ACC112 (cell line): ENCODE results near the gene DLG2.

ENCODE experiments used
- H2AFZ ChIP-seq: fragments of 200-600 bp; sonication (generic); one replicate; pipeline ENCODE4 v1.6.0; 2017; ENCODE audit warnings: antibody characterized with exemption, low read length; ENCODE audit not compliant: unreplicated experiment
- H3K27ac ChIP-seq: fragments of 200-600 bp; sonication (generic); 2 replicates; pipeline ENCODE4 v1.5.1; 2014; ENCODE audit warnings: low read depth, mild to moderate bottlenecking, antibody characterized with exemption, low read length, moderate library complexity
- H3K27me3 ChIP-seq: fragments of 200-600 bp; sonication (generic); 2 replicates; pipeline ENCODE4 v1.6.1; 2014; ENCODE audit warnings: mild to moderate bottlenecking, antibody characterized with exemption, low read length, moderate library complexity, mixed read lengths; ENCODE audit not compliant: insufficient read depth
- H3K36me3 ChIP-seq: fragments of 200-600 bp; sonication (generic); 2 replicates; pipeline ENCODE4 v1.6.1; 2016; ENCODE audit warnings: mild to moderate bottlenecking, antibody characterized with exemption, low read length, moderate library complexity, mixed read lengths; ENCODE audit not compliant: insufficient read depth
- H3K4me1 ChIP-seq: fragments of 200-600 bp; sonication (generic); one replicate; pipeline ENCODE4 v1.6.1; 2016; ENCODE audit warnings: low read length, mixed read lengths; ENCODE audit not compliant: insufficient read depth, unreplicated experiment, control insufficient read depth
- H3K4me3 ChIP-seq: fragments of 200-600 bp; sonication (generic); 2 replicates; pipeline ENCODE4 v1.5.1; 2014; ENCODE audit warnings: mild to moderate bottlenecking, low read depth, low read length
- H3K79me2 ChIP-seq: fragments of 200-600 bp; sonication (generic); one replicate; pipeline ENCODE4 v1.6.0; 2016; ENCODE audit warnings: low read length; ENCODE audit not compliant: control insufficient read depth, unreplicated experiment, insufficient read depth

The DLG2 gene

DNA sequence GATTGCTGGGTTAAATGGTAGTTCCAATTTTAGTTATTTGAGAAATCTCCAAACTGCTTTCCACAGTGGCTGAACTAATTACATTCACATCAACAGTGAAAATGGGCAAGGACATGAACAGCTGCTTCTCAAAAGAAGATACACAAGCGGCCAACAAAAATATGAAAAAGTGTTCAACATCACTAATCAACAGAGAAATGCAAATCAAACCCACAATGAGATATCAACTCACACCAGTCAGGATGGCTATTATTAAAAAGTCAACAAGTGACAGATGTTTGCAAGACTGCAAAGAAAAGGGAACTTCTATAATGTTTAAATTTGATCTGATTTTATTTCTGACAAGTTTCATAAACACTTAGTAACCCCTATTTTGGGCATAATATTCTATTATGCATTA lies 537.5 kb downstream of the DLG2 start:
- no peak overlapping the region for H3K4me3 ChIP-seq
- no peak overlapping the region for H3K27ac ChIP-seq
- H3K36me3 ChIP-seq = no peaks in the 10 kb centered on the region

GRCh38 chr11:85088286-85088685 lies 538.9 kb downstream of the DLG2 start:
- Histone ChIP-seq H3K27me3 (no peaks in the 10 kb centered on the region), H3K4me1 (no peaks in the 10 kb centered on the region), H3K27ac (no peak overlapping the region), H3K36me3 (no peaks in the 10 kb centered on the region), H2AFZ (no peak overlapping the region), H3K4me3 (no peak overlapping the region), H3K79me2 (no peaks in the 10 kb centered on the region)

More for the DNA sequence above, 537.5 kb downstream of the DLG2 start:
- Histone ChIP-seq H2AFZ (no peak overlapping the region), H3K27me3 (no peaks in the 10 kb centered on the region), H3K79me2 (no peaks in the 10 kb centered on the region), H3K4me1 (no peaks in the 10 kb centered on the region)

- H3K79me2 ChIP-seq = no peaks in the 10 kb centered on the region
- H2AFZ ChIP-seq = no peak overlapping the region
- H3K4me1 ChIP-seq = no peaks in the 10 kb centered on the region
- no peaks in the 10 kb centered on the region for H3K27me3 ChIP-seq
- H3K27ac ChIP-seq = no peak overlapping the region
- H3K4me3 ChIP-seq = no peak overlapping the region
- no peaks in the 10 kb centered on the region for H3K36me3 ChIP-seq
These were observed 540.5 kb downstream of the DLG2 start for GRCh38 chr11:85086504-85087284.

DNA sequence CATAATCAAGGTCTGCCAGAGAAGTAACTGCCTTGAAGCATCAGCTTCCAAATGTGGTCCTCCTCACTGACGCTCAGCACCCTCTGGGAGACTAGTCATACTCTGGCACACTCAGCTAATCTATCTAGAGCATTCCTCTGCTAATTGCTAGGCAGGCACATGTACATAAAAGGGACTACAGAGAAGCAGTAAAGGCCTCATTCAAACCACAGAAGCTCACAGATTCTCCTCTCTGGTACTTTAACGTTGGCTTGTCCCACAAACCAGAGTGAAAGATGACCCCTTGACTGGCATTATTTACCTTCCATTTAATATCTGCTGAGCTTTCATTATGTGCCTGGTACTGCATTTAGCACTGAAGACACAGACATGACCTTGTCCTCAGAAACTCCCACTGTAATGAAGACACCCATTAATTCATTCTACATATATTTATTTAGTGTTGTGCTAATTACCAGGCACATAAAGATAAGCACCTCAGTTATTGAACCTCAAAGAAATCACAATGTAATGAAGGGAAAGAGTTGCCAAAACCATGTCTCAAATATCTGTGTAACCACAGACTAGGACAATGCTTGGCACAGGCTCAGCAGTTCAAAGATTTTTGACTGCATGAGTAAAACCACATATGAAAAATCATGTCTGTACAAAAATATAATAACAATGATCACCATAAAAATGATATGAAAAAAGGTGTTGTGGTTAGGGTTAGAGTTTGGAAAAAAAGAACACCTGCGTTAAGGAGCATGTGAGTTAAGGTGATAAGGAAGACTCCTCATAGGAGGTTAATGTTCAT lies 550.4 kb downstream of the DLG2 start:
- Histone ChIP-seq H3K79me2 (no peaks in the 10 kb centered on the region), H3K4me1 (no peaks in the 10 kb centered on the region), H3K36me3 (no peaks in the 10 kb centered on the region), H3K27me3 (no peaks in the 10 kb centered on the region), H3K27ac (no peak overlapping the region), H2AFZ (no peak overlapping the region), H3K4me3 (no peak overlapping the region)

- no peaks in the 10 kb centered on the region for H3K27me3 ChIP-seq
- H3K79me2 ChIP-seq = no peaks in the 10 kb centered on the region
- H2AFZ ChIP-seq = no peak overlapping the region
- no peaks in the 10 kb centered on the region for H3K4me1 ChIP-seq
- H3K4me3 ChIP-seq = no peak overlapping the region
- no peaks in the 10 kb centered on the region for H3K36me3 ChIP-seq
- H3K27ac ChIP-seq = no peak overlapping the region
These were observed 564.5 kb downstream of the DLG2 start for GRCh38 chr11:85062659-85063058.

DNA sequence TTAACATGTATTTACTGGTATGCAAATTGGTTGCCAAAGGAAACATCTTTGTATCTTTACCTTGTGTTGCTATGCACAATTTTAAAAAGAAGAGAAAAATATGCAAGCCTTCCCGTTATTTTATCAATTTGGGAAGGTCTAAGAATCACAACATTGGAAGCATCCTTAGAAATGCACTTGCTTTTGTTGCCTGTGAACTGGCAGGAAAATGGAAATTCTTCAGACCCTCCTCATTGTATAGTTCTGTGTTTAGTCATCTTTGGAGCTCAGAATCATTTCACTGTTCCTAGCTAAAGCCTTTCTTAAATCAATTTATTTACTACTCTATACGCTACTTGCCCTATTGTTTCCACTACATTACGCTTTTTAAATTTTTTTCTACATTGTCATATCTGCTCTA lies 574.5 kb downstream of the DLG2 start:
- H3K4me3 ChIP-seq = no peak overlapping the region
- no peak overlapping the region for H2AFZ ChIP-seq
- no peaks in the 10 kb centered on the region for H3K36me3 ChIP-seq
- no peak overlapping the region for H3K27ac ChIP-seq
- H3K27me3 ChIP-seq = no peaks in the 10 kb centered on the region
- no peaks in the 10 kb centered on the region for H3K79me2 ChIP-seq
- no peaks in the 10 kb centered on the region for H3K4me1 ChIP-seq

GRCh38 chr11:85048801-85049200 lies 578.3 kb downstream of the DLG2 start:
- H3K79me2 ChIP-seq = no peaks in the 10 kb centered on the region

DNA sequence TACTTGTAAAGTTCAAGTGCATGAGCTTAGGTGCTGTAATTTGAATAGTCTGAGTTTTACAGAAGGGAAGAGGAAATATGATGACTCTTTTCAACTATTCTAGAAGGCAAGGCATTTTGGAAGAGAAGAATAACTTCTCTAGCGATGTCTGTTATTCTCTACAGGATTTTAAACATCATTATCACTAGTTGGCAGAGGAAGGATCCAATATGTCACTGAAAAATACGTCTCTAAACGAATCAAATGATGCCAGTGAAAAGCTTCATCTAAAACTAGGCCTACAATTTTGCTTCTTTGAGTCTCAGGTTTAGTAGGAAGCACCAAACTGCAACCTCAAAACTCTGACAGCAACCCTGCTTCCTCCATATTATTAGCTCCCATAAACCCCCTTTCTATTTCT lies 581.4 kb downstream of the DLG2 start:
- H3K27ac ChIP-seq = no peak overlapping the region

More at GRCh38 chr11:85048801-85049200, 578.3 kb downstream of the DLG2 start:
- Histone ChIP-seq H3K4me1 (no peaks in the 10 kb centered on the region), H3K4me3 (no peak overlapping the region), H3K36me3 (no peaks in the 10 kb centered on the region), H3K27me3 (no peaks in the 10 kb centered on the region), H2AFZ (no peak overlapping the region), H3K27ac (no peak overlapping the region)

DNA sequence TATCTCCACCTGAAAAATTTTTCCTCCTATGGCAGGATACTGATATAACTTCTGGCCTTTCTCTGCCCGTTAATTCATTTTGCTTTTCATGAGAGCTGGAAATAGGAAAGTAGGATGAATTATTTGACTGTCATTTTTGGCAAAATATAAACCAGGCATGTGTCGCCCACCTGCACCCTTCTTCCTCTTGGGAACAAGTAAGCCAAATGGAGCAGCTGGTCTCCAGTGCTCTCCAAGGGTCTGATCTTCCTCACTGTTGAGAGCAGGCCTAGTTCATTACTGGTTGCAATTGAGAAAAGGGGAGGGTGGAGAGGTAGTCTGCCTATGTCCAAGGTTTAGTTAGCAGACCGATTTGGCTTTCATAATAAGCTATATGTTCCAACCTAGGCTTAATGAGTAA lies 582.2 kb downstream of the DLG2 start:
- Histone ChIP-seq H3K4me1 (no peaks in the 10 kb centered on the region), H3K79me2 (no peaks in the 10 kb centered on the region), H3K36me3 (no peaks in the 10 kb centered on the region), H3K27ac (no peak overlapping the region), H3K4me3 (no peak overlapping the region), H3K27me3 (peaks cover 4% of the 10 kb centered on the region; the same call in 1 of the 2 replicates), H2AFZ (no peak overlapping the region)

More for the DNA sequence above, 581.4 kb downstream of the DLG2 start:
- Histone ChIP-seq H2AFZ (no peak overlapping the region), H3K36me3 (no peaks in the 10 kb centered on the region), H3K79me2 (no peaks in the 10 kb centered on the region), H3K27me3 (peaks cover under 1% of the 10 kb centered on the region; the same call in 1 of the 2 replicates), H3K4me3 (no peak overlapping the region), H3K4me1 (no peaks in the 10 kb centered on the region)

GRCh38 chr11:85042361-85042760 lies 584.8 kb downstream of the DLG2 start:
- no peaks in the 10 kb centered on the region for H3K79me2 ChIP-seq
- H3K27ac ChIP-seq = no peak overlapping the region
- no peaks in the 10 kb centered on the region for H3K4me1 ChIP-seq
- H3K27me3 ChIP-seq = peaks cover 4% of the 10 kb centered on the region; the same call in 1 of the 2 replicates
- no peaks in the 10 kb centered on the region for H3K36me3 ChIP-seq
- no peak overlapping the region for H3K4me3 ChIP-seq
- no peak overlapping the region for H2AFZ ChIP-seq
